ENCODE results near the gene CREB3L4. TPM values are rescaled to one million over a fixed set of nuclear protein-coding genes. Genes with fewer than 3 reads are reported as not detected.
A peak's percentile ranks its signal among the peaks of the same experiment; 100 is the strongest.

Gene CREB3L4
- total and polyA plus RNA-seq, 2 experiments from 2014 or later, result 8.6 to 15.1 TPM

DNA sequence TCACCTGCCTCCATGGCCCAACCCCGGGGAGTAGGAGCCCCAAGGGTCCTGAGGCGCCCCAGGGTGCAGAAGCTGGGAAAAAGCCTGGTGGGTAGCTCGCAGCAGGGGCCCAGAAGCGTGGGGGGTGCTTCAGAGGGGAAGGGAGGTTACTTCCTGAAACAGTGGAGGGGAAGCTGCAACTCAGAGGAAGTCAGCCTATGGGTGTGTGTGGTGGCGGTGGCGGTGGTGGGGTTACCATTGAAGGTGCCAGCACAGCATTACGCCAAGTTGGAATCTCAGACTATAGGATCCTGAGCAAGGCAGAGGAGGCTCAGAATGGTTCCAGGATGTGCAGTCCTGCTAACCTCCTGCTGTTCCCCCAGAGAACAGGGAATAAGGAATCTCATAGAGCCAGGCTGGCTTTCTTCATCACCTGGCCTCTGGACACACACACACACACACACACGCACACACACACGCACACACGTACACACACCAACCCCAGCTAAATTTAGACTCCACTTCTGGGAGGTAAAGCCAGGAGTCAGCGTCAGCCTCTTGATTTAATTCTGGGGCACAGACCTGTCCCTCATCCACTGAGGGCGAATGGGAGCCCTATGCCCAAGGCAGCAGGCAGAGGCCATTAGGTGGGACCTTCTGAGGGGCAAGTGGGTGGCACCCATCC lies 22.4 kb upstream of the CREB3L4 start:
- DNase-seq (ENCODE audit: low spot score), result peak; percentile 39
- Histone ChIP-seq H3K9me2 (replicated peaks; ENCODE audit: insufficient read depth) (no peaks in the 10 kb centered on the region), H3K4me2 (peak overlapping the region; percentile 92), H3K27me3 (no peaks in the 10 kb centered on the region), H3K27ac (peak overlapping the region; percentile 97), H3K36me3 (replicated peaks; ENCODE audit: insufficient read depth, low read depth) (no peaks in the 10 kb centered on the region), H3K9me3 (ENCODE audit: low read depth) (no peaks in the 10 kb centered on the region), H2AFZ (peak overlapping the region; percentile 94), H4K20me1 (ENCODE audit: insufficient read depth, poor library complexity, severe bottlenecking) (peaks cover 3% of the 10 kb centered on the region), H3K4me1 (ENCODE audit: insufficient read depth) (peaks cover 7% of the 10 kb centered on the region), H3K79me2 (peaks cover 27% of the 10 kb centered on the region), H3K4me3 (peak overlapping the region; percentile 98)
- TF ChIP-seq EZH2phosphoT487 (IDR thresholded peaks at IDR 0.05; ENCODE audit: low read depth, severe bottlenecking, unreplicated experiment), result no peak
- TF ChIP-seq, protein P1, sequence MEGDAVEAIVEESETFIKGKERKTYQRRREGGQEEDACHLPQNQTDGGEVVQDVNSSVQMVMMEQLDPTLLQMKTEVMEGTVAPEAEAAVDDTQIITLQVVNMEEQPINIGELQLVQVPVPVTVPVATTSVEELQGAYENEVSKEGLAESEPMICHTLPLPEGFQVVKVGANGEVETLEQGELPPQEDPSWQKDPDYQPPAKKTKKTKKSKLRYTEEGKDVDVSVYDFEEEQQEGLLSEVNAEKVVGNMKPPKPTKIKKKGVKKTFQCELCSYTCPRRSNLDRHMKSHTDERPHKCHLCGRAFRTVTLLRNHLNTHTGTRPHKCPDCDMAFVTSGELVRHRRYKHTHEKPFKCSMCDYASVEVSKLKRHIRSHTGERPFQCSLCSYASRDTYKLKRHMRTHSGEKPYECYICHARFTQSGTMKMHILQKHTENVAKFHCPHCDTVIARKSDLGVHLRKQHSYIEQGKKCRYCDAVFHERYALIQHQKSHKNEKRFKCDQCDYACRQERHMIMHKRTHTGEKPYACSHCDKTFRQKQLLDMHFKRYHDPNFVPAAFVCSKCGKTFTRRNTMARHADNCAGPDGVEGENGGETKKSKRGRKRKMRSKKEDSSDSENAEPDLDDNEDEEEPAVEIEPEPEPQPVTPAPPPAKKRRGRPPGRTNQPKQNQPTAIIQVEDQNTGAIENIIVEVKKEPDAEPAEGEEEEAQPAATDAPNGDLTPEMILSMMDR (IDR thresholded peaks at IDR 0.05; ENCODE audit: poor library complexity), result no peak
- no peak for TF ChIP-seq EZH2 (IDR thresholded peaks at IDR 0.05; ENCODE audit: borderline replicate concordance)
- 57% methylated on average over 12 of the region's 12 CpGs for WGBS (ENCODE audit: low lambda C conversion rate, missing lambda C conversion rate)

DNA sequence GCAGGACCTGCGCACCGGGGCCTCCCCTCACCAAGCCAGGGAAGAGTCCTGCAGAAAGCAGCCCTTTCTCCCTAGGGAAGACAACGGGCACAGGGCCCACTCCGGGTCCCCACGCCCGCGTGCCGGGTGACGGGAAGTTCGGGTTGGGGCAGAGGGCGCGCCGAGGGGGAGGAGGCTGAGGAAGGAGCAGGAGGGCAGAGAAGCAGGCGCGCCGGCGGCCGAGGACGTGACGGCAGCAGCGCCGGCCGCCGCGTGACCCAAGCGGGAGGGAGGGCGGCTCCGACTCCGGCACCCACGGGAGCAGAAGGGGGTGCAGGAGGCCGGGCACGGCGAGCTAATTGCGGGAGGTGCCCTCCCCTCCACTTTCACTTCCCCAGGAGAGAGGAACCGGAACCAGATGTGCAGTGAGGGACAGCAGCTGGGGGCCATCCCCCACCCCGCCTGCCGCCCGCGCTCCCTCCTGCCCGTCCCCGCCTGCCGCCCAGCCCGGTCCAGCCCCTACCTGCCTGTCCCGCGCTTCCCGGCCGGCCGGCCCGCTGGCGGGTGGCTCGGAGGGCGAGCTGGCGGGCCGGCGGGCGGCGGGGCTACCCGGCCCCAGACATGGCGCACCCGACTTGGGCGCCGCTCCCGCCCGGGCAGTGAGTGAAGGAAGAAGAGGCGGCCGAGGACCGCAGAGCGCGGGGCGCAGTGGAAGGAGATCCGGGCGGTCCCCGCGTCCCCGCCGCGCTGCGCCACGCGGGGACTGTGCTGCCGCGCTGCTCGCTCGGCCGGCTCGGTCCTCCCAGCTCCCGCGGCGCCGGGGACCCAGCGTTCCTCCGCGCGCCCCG lies 21.7 kb upstream of the CREB3L4 start:
- Histone ChIP-seq H3K79me2 (peaks cover 27% of the 10 kb centered on the region), H2AFZ (peak overlapping the region; percentile 94), H3K27me3 (no peaks in the 10 kb centered on the region), H3K9me2 (replicated peaks; ENCODE audit: insufficient read depth) (no peaks in the 10 kb centered on the region), H3K36me3 (replicated peaks; ENCODE audit: insufficient read depth, low read depth) (no peaks in the 10 kb centered on the region), H3K4me2 (peak overlapping the region; percentile 92), H3K27ac (peak overlapping the region; percentile 97), H3K4me3 (peak overlapping the region; percentile 98), H3K4me1 (ENCODE audit: insufficient read depth) (peaks cover 7% of the 10 kb centered on the region), H4K20me1 (ENCODE audit: insufficient read depth, poor library complexity, severe bottlenecking) (peaks cover 3% of the 10 kb centered on the region), H3K9me3 (ENCODE audit: low read depth) (no peaks in the 10 kb centered on the region)
- TF ChIP-seq, protein P1 (IDR thresholded peaks at IDR 0.05; ENCODE audit: poor library complexity), result no peak
- TF ChIP-seq EZH2phosphoT487 (IDR thresholded peaks at IDR 0.05; ENCODE audit: low read depth, severe bottlenecking, unreplicated experiment), result no peak
- under 1% methylated on average over 35 of the region's 95 CpGs for WGBS (ENCODE audit: low lambda C conversion rate, missing lambda C conversion rate)
- DNase-seq (ENCODE audit: low spot score), result peak; percentile 83

DNA sequence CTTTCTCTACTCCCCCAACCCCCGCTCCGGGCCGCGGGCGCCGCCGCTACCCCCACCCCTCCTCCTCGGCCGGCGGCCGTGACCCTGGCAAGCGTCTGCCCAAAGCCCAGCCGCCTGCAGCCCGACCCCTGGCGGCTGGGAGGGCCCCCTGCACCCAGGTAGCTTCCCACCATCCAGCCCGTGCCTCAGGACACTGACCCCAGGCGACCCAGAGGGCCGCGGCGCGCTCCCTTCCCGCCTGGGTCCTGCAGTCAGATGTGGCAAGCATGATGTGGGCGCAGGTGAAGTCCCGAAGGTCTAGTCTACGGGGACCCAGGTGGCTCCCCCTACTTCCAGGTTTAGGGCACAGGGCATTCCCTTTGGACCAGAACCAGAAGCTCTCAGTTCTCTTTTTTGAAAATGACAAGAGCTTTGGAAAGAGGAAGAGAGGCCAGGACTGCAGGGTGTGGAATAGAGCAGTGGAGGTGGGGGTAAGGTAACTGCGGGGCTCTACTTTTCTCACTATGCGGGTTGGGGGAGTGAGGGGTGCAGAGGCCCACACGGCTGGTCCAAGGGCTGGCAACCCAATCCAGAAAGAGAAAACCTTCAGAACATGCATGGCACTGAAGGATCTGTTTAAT lies 21.0 kb upstream of the CREB3L4 start, which contains the start of gene DENND4B:
TSS of gene DENND4B (minus strand) at position 97 of the 620 bp plus-strand sequence. CDS start 2,344 bp downstream, outside the sequence.
- TF ChIP-seq, protein P1 (IDR thresholded peaks at IDR 0.05; ENCODE audit: poor library complexity), result peak; percentile 95
- no peak for TF ChIP-seq EZH2 (IDR thresholded peaks at IDR 0.05; ENCODE audit: borderline replicate concordance)
- Histone ChIP-seq H3K4me1 (ENCODE audit: insufficient read depth) (peaks cover 7% of the 10 kb centered on the region), H3K9me2 (replicated peaks; ENCODE audit: insufficient read depth) (no peaks in the 10 kb centered on the region), H2AFZ (peak within 1 kb of the TSS; percentile 94), H4K20me1 (ENCODE audit: insufficient read depth, poor library complexity, severe bottlenecking) (peaks cover 3% of the 10 kb centered on the region), H3K27ac (peak within 1 kb of the TSS; percentile 97), H3K4me3 (peak within 1 kb of the TSS; percentile 98), H3K9me3 (ENCODE audit: low read depth) (no peaks in the 10 kb centered on the region), H3K27me3 (no peaks in the 10 kb centered on the region), H3K79me2 (peaks cover 27% of the 10 kb centered on the region), H3K4me2 (peak within 1 kb of the TSS; percentile 92), H3K36me3 (replicated peaks; ENCODE audit: insufficient read depth, low read depth) (no peaks in the 10 kb centered on the region)
- 28% methylated on average over 13 of the region's 28 CpGs for WGBS (ENCODE audit: low lambda C conversion rate, missing lambda C conversion rate)
- DNase-seq (ENCODE audit: low spot score), result peak; percentile 93
